GM19025 (cell line): Measurements from ENCODE around the gene TBX4.

Source experiments
- ATAC-seq: cut with Tn5 transposase; IDR thresholded peaks from one replicate; pipeline ENCODE4 v1.9.1; 2021; ENCODE audit warnings: mild to moderate bottlenecking, low read depth, moderate library complexity; ENCODE audit not compliant: unreplicated experiment

The TBX4 gene

GRCh38 chr17:61453566-61454380 lies 1.6 kb downstream of the TBX4 start:
- no peak for ATAC-seq

GRCh38 chr17:61454381-61455323 lies 2.4 kb downstream of the TBX4 start:
- no peak for ATAC-seq

- no peak for ATAC-seq
These were observed 3.3 kb downstream of the TBX4 start for GRCh38 chr17:61455324-61456060.

GRCh38 chr17:61456061-61456681 lies 3.9 kb downstream of the TBX4 start:
- no peak for ATAC-seq

- ATAC-seq, result no peak
These were observed 4.5 kb downstream of the TBX4 start for GRCh38 chr17:61456688-61457225.

GRCh38 chr17:61457226-61457983 lies 5.2 kb downstream of the TBX4 start:
- no peak for ATAC-seq

DNA sequence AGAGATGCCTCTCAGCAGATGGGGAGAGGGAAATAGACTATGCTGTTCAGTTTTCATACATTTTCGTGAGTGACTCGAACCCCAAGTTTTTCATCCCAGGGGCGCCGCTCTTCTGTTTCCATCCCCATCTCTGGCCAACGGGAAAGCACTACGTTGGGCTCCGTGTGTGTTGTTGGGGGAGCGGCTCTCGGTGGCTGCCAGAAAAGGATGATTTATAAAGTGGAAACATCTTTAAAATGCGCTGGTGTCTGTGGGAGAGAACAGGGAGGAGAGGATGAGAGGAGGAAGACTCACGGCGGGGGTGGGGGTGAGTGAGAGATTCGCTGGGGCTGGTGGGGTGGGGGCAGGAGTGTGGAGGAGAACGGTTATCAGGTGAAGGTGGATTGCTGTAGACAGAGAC lies 5.8 kb downstream of the TBX4 start:
- no peak for ATAC-seq

- no peak for ATAC-seq
These were observed 6.4 kb downstream of the TBX4 start for GRCh38 chr17:61458421-61459141.

DNA sequence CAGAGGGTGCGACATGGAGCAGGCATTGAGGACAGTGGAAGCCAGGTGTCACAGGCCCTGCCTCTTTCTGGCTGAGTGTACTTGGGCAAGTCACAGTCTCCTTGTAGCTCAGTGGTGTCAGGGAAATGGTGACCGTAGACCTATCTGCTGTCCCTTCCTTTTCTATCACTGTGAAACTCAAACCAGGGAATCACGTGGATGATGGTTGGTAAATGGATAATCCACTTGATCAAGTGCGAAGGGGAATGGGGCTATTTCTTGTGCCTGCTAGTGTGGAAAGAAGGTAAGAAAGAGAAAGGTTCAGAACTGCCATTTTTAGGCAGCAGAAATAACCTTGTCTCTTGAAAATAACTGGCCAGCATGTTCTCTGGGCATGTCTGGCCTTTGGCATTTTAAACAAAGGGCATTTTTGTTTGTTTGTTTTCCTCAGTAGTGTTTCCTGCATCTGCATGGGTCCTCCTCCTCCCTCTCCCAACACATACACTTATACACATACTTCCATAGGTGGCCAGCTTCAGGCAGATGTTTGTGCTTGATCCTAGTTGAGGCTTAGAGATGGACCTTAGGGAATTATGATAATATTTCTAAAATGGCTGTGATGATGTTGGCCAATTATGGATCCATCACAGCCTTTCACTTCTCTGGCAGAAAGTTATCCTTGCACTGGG lies 7.1 kb downstream of the TBX4 start:
- ATAC-seq, result no peak

DNA sequence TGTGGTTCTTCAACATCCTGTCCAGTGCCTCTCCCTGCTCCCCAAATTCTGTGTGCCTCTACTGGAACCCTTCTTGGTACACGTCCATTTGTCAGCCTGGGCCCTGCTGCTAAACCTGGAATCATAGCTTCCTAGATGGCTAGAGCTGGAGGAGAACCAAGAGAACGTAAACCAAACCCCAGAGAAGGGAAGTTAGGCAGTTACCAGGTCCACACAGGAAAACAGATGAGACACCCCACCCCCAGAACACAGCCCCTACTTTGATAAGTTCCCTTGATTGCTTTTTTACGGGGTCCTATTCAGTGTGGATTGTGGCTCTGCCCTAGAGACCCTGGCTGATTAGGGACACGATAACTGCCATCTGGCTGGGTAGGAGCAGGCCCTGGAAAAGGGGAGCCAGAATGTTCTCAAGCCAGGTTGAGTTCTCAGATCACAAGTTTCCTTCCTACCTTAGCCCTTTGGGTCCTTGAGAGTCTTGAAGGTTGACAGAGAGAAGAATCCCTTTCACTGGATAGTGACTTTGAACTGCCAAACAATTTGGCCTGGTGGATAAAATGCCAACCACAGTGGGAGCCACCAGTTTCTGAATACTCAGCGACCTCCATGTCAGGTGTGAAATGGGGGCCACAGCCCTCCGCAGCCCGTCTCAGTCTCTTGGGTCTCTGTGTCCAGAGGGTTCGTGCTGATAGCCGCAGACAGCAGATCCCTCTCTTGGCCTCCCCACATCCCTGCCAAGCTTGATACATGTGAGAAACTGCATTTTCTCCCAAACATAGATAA lies 7.9 kb downstream of the TBX4 start:
- ATAC-seq, result no peak

- ATAC-seq, result no peak
These were observed 8.8 kb downstream of the TBX4 start for GRCh38 chr17:61460796-61461585.

DNA sequence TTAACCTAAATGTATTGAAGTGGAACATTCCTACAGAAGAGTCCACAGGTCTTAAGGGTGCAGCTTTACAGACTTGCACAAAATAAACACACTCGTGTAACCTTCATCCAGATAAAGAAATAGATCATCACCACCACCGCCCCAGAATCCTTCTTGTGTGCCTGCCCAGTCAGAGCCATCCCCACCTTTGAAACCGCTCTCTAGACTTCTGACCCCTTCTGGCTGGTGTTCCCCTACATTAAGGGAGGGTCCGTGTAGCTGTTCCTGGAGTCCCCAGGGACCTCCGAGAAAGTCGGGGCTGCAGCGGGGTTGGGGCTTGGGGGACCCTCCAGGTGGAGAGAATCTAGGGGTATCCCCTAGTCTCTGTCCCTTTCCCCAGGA lies 9.4 kb downstream of the TBX4 start:
- no peak for ATAC-seq

DNA sequence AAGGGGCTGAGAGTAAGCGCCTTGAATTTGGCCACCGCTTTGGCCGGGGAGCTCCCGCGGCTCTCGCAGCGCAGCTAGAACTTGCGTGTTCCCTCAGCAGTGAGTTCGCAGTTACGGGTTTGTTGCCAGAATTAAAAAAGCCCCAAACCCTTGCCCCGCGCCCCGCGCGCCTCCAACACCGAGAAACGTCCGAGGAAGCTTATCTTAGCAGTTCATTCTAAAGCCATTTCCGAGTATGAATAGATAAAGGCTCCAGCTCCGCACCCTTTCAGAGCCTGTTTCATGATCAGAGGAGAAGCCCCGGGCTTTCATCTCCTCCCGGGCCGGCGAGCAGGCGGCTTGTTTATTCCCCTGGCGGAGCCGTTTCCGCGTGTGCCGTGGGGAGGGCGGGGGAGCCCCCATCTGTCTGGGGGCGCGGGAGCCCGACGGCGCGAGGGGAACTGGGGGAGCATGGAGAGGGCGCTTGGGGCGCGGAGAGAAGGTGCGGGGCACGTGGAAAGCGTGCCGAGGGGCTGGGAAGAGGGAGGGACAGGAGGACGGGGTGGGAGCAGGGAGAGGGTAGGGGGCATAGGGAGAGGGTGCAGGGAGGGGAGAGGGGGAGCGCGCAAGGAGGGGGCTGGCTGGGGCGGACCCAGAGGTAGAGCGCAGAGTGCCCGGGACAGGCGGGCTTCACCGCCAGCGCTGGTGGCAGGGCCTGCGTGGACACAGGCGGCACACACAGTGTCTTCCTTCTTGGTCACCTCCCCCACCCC lies 9.9 kb downstream of the TBX4 start:
- no peak for ATAC-seq

DNA sequence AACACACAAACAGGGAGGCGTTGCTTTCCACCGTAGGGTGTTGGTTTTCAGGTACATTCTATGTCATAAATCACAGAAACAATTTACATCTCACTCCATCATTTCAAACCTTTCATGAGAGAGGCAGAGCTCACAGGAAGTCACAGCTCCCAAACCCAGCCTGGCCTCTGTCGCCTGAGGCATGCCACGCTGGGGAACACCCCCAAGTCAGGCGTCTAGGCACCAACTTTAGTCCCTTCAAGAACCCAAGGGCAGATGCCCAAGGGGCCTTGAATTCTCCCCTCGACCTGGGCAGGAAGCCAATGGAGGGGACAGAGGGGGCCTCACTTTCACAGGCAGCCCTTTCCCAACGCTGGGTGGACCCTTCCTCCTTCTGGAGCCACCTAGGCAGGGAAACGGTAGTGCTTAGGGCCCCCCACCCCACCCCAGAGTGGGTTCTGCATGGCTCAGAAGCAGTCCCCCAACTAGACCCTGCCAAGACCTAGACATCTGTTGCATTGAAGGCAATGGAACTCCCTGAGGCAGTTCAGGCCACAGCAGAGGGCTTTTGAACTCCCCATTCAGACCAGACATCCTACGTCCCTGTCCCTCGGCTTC lies 10.6 kb downstream of the TBX4 start:
- ATAC-seq, result no peak

DNA sequence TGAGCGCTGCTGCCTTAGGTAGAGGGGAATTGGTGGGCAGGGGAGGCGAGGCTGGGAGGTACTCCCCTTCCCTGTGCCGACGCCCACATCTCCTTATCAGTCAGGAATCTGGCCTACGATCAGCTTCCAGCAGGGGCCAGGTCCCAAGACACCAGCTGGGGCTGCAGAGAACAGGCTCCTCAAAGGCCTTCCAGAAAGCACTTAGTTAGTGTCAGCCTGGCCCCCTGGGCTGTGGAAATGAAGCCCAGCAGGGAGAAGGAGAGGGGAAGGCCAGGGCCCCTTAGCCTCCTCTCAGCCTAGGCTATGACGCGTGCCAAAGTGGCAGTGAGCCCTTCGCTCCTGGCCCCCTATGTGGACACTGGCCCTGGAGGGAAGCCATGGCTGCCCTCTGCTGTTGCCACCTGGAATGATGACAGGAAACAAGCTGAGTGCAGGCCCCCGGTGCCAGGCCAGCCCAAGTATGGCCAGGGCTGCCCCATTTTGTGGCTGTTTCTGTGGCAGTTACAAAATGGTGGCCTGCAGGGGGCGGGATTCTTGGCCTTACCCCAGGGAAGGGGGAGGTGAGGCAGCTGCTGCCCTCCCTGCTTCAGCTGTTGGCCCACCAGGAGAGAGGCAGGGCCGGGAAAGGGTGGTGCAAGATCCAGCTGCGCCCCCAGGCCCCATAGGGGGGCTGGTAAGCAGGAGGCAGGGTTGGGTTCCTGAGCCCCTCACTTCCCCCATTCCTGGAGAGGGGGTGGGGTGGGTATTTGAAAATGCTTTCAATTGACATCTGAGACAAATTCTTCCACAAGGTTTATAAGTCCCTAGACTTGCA lies 11.3 kb downstream of the TBX4 start:
- ATAC-seq, result no peak
